ENCODE results near the gene DIAPH2. TPM values are rescaled to one million over a fixed set of nuclear protein-coding genes. Genes with fewer than 3 reads are reported as not detected.
"Not testable (repeated sequence)": the region's sequence is repeated elsewhere in the genome, so short reads cannot be mapped to it uniquely, and the experiment has no call there.

DIAPH2 gene
- total and polyA plus RNA-seq, 2 of the 13 experiments (the other 11 are each of a cell fraction or from before 2014, with no cell fraction given) = 2.1 to 8.5 TPM

- no peak for TF ChIP-seq TFAP4 (IDR thresholded peaks at IDR 0.05; ENCODE audit: borderline replicate concordance, low read depth)
These were observed 162.2 kb downstream of the DIAPH2 start (continued) for GRCh38 chrX:96846841-96847240.

- H3K79me2 ChIP-seq (ENCODE audit: insufficient read depth, low read length); H3K27ac ChIP-seq (ENCODE audit: extremely low read length, insufficient read depth, low read length); POLR2A ChIA-PET; H3K9ac ChIP-seq (ENCODE audit: insufficient read depth, low read depth, low read length); H3K27me3 ChIP-seq (ENCODE audit: control insufficient read depth in 1 of 2, insufficient read depth in 2 of 2, low read length in 2 of 2); H3K4me2 ChIP-seq (ENCODE audit: low read depth, low read length); H3K4me1 ChIP-seq (ENCODE audit: insufficient read depth, low read length); BruUV-seq (replicated peaks); ATAC-seq; in situ Hi-C loops (cut with HindIII; ENCODE audit: extremely low pct_ligation_motif_present, low pct_unique_long_range_greater_than_20kb); CTCF ChIA-PET (ENCODE audit: low intra/inter-chr PET ratio, low total read pairs); intact Hi-C loops (cut with micrococcal nuclease; ENCODE audit: unreplicated experiment); H4K20me1 ChIP-seq (ENCODE audit: insufficient read depth, low read length); H3K4me3 ChIP-seq (replicated peaks in 1 of 3; ENCODE audit: insufficient read depth in 1 of 3, low read depth in 2 of 3, low read length in 3 of 3); DNase-seq (ENCODE audit: low spot score); H3K36me3 ChIP-seq (replicated peaks in 1 of 2; ENCODE audit: control insufficient read depth in 1 of 2, insufficient read depth in 2 of 2, low read length in 2 of 2); H2AFZ ChIP-seq (ENCODE audit: low read length); H3K9me3 ChIP-seq (ENCODE audit: low read length); FAIRE-seq: not testable (repeated sequence)
- 100% methylated on average over 4 of the region's 4 CpGs for WGBS (ENCODE audit: low lambda C conversion rate)
These were observed 174.8 kb downstream of the DIAPH2 start for GRCh38 chrX:96859422-96859821.

GRCh38 chrX:96861218-96861617, 176.6 kb downstream of the DIAPH2 start:
- no peaks in the 10 kb centered on the region for H4K20me1 ChIP-seq (ENCODE audit: insufficient read depth, low read length)
- in situ Hi-C loops (cut with HindIII; ENCODE audit: extremely low pct_ligation_motif_present, low pct_unique_long_range_greater_than_20kb) (no loop called here), intact Hi-C loops (cut with micrococcal nuclease; ENCODE audit: unreplicated experiment) (no loop called here)
- 100% methylated on average over 3 of the region's 3 CpGs for WGBS (ENCODE audit: low lambda C conversion rate)
- no peak overlapping the region for H2AFZ ChIP-seq (ENCODE audit: low read length)
- DNase-seq (ENCODE audit: low spot score) (no peak), FAIRE-seq (no peak), ATAC-seq (no peak)
- H3K9ac ChIP-seq (ENCODE audit: insufficient read depth, low read depth, low read length) = no peak overlapping the region
- ChIA-PET CTCF (ENCODE audit: low intra/inter-chr PET ratio, low total read pairs) (no interaction called here), POLR2A (no interaction called here)
- BruUV-seq (replicated peaks) = no TSS peak
- TF ChIP-seq JUN (CRISPR knock-in tag; IDR thresholded peaks at IDR 0.05) = no peak
- no peak for TF ChIP-seq TARDBP (CRISPR knock-in tag; IDR thresholded peaks at IDR 0.05)
- TF ChIP-seq ZNF557 (CRISPR knock-in tag; IDR thresholded peaks at IDR 0.05) = no peak
- TF ChIP-seq CREBL2 (CRISPR knock-in tag; IDR thresholded peaks at IDR 0.05; ENCODE audit: borderline replicate concordance) = no peak
- TF ChIP-seq ZNF343 (CRISPR knock-in tag; IDR thresholded peaks at IDR 0.05) = no peak
- TF ChIP-seq ZNF567 (CRISPR knock-in tag; IDR thresholded peaks at IDR 0.05; ENCODE audit: borderline replicate concordance) = no peak
- no peak for TF ChIP-seq ZNF10 (CRISPR knock-in tag; IDR thresholded peaks at IDR 0.05; ENCODE audit: borderline replicate concordance, low read depth)
- TF ChIP-seq HNRNPH1 (optimal IDR thresholded peaks at IDR 0.05; ENCODE audit: low read depth, low read length) = no peak
- no peak for TF ChIP-seq ONECUT2 (CRISPR knock-in tag; IDR thresholded peaks at IDR 0.05)
- TF ChIP-seq ZIK1 (CRISPR knock-in tag; IDR thresholded peaks at IDR 0.05; ENCODE audit: borderline replicate concordance, low read depth) = no peak
- TF ChIP-seq ZFP37 (CRISPR knock-in tag; IDR thresholded peaks at IDR 0.05; ENCODE audit: borderline replicate concordance) = no peak
- TF ChIP-seq ZNF230 (CRISPR knock-in tag; IDR thresholded peaks at IDR 0.05) = no peak
- TF ChIP-seq IKZF1 (IDR thresholded peaks at IDR 0.05) = no peak
- H3K4me3 ChIP-seq (replicated peaks in 1 of 3; ENCODE audit: insufficient read depth in 1 of 3, low read depth in 2 of 3, low read length in 3 of 3) = no peak overlapping the region
- H3K27me3 ChIP-seq (ENCODE audit: control insufficient read depth in 1 of 2, insufficient read depth in 2 of 2, low read length in 2 of 2) = no peaks in the 10 kb centered on the region
- H3K36me3 ChIP-seq (replicated peaks in 1 of 2; ENCODE audit: control insufficient read depth in 1 of 2, insufficient read depth in 2 of 2, low read length in 2 of 2) = no peaks in the 10 kb centered on the region
- no peaks in the 10 kb centered on the region for H3K4me1 ChIP-seq (ENCODE audit: insufficient read depth, low read length)
- no peak overlapping the region for H3K27ac ChIP-seq (ENCODE audit: extremely low read length, insufficient read depth, low read length)
- H3K4me2 ChIP-seq (ENCODE audit: low read depth, low read length) = no peak overlapping the region
- no peaks in the 10 kb centered on the region for H3K9me3 ChIP-seq (ENCODE audit: low read length)
- H3K79me2 ChIP-seq (ENCODE audit: insufficient read depth, low read length) = no peaks in the 10 kb centered on the region

All from HepG2 (cell line).